ENCODE measurements around the gene DCDC1. TPM values are rescaled to one million over a fixed set of nuclear protein-coding genes. Genes with fewer than 3 reads are reported as not detected.
A peak's percentile ranks its signal among the peaks of the same experiment; 100 is the strongest.

Gene DCDC1
- total RNA-seq, 1 experiment from 2014 or later: 0.22 TPM

GRCh38 chr11:31069447-31070205 lies 299.9 kb downstream of the DCDC1 start:
- ChIA-PET POLR2A (no interaction called here), CTCF (interaction anchor here (0.8 kb wide), 1 partner anchor 37 kb away, joined by 3 read pairs; no protein-coding TSS in a partner anchor)
- H3K9me3 Mint-ChIP-seq: no peaks in the 10 kb centered on the region
- peaks cover 9% of the 10 kb centered on the region for H3K4me1 Mint-ChIP-seq
- no peak overlapping the region for H3K4me3 Mint-ChIP-seq
- H3K27ac Mint-ChIP-seq: no peak overlapping the region
- H3K27me3 Mint-ChIP-seq (ENCODE audit: low read depth): no peaks in the 10 kb centered on the region
- H3K36me3 Mint-ChIP-seq: no peaks in the 10 kb centered on the region
- no peak for TF ChIP-seq FOXK1 (CRISPR knock-in tag; IDR thresholded peaks at IDR 0.05)
- DNase-seq (ENCODE audit: low spot score): no peak
- ATAC-seq: no peak

DNA sequence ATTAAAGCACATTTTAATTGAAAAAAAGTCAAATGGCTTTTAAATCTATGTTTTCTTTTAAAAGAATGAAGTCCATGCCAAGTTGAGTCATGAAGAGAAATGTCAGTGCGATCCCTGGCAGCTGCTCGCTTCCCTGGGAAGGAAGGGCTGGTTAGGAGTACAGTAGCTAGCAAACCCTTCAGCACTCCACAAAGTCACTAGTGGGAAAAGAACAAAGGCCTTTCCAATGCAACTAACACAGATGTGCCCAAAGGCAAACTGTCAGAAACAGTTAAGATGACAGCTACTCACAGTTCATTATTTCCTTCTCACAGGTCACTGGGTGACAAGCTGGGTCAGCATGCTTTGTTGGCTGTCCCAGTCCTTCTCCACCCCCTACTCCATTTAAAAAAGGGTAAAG lies 308.7 kb downstream of the DCDC1 start:
- Mint-ChIP-seq H3K27ac (no peak overlapping the region), H3K27me3 (ENCODE audit: low read depth) (no peaks in the 10 kb centered on the region), H3K4me1 (peaks cover 3% of the 10 kb centered on the region), H3K36me3 (no peaks in the 10 kb centered on the region), H3K9me3 (no peaks in the 10 kb centered on the region), H3K4me3 (no peak overlapping the region)
- POLR2A ChIA-PET: no interaction called here
- no peak for DNase-seq (ENCODE audit: low spot score)
- no peak for ATAC-seq
- CTCF ChIA-PET: interaction anchor here (0.5 kb wide), 1 partner anchor 1181 kb away, joined by 3 read pairs; no protein-coding TSS in a partner anchor
- TF ChIP-seq HMGXB4 (CRISPR knock-in tag; IDR thresholded peaks at IDR 0.05): no peak

- Mint-ChIP-seq H3K27me3 (ENCODE audit: low read depth) (no peaks in the 10 kb centered on the region), H3K4me1 (no peaks in the 10 kb centered on the region), H3K4me3 (no peak overlapping the region), H3K27ac (no peak overlapping the region), H3K36me3 (no peaks in the 10 kb centered on the region), H3K9me3 (peaks cover 11% of the 10 kb centered on the region)
- TF ChIP-seq NR1H2 (CRISPR knock-in tag; IDR thresholded peaks at IDR 0.05): no peak
- no peak for TF ChIP-seq CBFB (CRISPR knock-in tag; IDR thresholded peaks at IDR 0.05; ENCODE audit: low read depth)
- no peak for DNase-seq (ENCODE audit: low spot score)
- no peak for ATAC-seq
- ChIA-PET CTCF (interaction anchor here (1.1 to 1.7 kb wide), 2 partner anchors 14 to 47 kb away, joined by 3 to 5 read pairs; no protein-coding TSS in a partner anchor), POLR2A (no interaction called here)
Measured at GRCh38 chr11:31059529-31059928, 310.0 kb downstream of the DCDC1 start.

DNA sequence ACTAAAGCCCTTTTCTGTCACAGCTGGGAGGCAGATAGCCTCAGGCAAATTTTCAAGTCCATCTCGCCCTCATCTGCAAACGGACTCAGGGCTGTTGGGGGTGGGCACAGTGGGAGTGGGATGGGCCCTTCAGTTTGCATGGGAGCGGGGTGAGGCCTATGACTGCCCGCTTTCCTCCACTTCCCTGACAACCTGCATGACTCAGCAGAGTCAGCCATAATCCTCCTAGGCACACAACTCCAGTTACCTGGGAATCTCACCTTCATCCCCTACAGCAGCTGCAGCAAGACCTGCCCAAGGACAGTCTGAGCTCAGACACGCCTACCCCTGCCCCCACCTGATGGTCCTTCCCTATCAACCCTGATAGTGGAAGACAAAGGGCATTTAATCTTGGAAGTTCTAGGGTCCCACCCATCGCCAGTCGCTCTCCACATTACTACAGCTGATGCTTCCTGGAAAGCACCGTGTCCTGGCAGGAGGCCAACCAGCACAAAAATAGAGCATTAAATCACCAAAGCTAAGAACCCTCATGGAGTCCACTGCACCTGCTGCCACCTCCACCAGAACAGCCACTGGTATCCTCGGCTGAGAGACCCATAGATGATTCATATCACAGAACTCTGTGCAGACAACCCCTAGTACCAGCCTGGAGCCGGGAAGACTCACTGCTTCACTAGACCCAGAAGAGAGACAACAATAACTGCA lies 319.3 kb downstream of the DCDC1 start:
- Mint-ChIP-seq H3K27me3 (ENCODE audit: low read depth) (no peaks in the 10 kb centered on the region), H3K9me3 (peaks cover 46% of the 10 kb centered on the region), H3K36me3 (peaks cover 25% of the 10 kb centered on the region), H3K4me1 (peaks cover 24% of the 10 kb centered on the region), H3K4me3 (no peak overlapping the region), H3K27ac (no peak overlapping the region)
- DNase-seq (ENCODE audit: low spot score) (no peak), ATAC-seq (peak; percentile 47)
- ChIA-PET POLR2A (no interaction called here), CTCF (interaction anchor here (0.8 kb wide), 1 partner anchor 291 kb away, joined by 3 read pairs; no protein-coding TSS in a partner anchor)
- TF ChIP-seq, protein P1, sequence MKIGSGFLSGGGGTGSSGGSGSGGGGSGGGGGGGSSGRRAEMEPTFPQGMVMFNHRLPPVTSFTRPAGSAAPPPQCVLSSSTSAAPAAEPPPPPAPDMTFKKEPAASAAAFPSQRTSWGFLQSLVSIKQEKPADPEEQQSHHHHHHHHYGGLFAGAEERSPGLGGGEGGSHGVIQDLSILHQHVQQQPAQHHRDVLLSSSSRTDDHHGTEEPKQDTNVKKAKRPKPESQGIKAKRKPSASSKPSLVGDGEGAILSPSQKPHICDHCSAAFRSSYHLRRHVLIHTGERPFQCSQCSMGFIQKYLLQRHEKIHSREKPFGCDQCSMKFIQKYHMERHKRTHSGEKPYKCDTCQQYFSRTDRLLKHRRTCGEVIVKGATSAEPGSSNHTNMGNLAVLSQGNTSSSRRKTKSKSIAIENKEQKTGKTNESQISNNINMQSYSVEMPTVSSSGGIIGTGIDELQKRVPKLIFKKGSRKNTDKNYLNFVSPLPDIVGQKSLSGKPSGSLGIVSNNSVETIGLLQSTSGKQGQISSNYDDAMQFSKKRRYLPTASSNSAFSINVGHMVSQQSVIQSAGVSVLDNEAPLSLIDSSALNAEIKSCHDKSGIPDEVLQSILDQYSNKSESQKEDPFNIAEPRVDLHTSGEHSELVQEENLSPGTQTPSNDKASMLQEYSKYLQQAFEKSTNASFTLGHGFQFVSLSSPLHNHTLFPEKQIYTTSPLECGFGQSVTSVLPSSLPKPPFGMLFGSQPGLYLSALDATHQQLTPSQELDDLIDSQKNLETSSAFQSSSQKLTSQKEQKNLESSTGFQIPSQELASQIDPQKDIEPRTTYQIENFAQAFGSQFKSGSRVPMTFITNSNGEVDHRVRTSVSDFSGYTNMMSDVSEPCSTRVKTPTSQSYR (CRISPR knock-in tag; IDR thresholded peaks at IDR 0.05): no peak
- TF ChIP-seq, protein P2, sequence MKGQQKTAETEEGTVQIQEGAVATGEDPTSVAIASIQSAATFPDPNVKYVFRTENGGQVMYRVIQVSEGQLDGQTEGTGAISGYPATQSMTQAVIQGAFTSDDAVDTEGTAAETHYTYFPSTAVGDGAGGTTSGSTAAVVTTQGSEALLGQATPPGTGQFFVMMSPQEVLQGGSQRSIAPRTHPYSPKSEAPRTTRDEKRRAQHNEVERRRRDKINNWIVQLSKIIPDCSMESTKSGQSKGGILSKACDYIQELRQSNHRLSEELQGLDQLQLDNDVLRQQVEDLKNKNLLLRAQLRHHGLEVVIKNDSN (CRISPR knock-in tag; IDR thresholded peaks at IDR 0.05): no peak
- TF ChIP-seq, protein P3, sequence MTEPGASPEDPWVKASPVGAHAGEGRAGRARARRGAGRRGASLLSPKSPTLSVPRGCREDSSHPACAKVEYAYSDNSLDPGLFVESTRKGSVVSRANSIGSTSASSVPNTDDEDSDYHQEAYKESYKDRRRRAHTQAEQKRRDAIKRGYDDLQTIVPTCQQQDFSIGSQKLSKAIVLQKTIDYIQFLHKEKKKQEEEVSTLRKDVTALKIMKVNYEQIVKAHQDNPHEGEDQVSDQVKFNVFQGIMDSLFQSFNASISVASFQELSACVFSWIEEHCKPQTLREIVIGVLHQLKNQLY (CRISPR knock-in tag; IDR thresholded peaks at IDR 0.05): no peak

Measured in WTC11 (cell line).